Retinal pigment epithelial cell (primary cell): ENCODE measurements around the gene PTGER3.
A peak's percentile ranks its signal among the peaks of the same experiment; 100 is the strongest.

Experiments used
- DNase-seq: peaks from one replicate; pipeline ENCODE4 v3.0.0-alpha.2; 2010; ENCODE audit warnings: low read depth
- H3K4me3 ChIP-seq: 2 replicates; pipeline ENCODE4 v1.5.1; 2011; ENCODE audit warnings: mild to moderate bottlenecking, low read length, control low read depth, moderate library complexity
- TF ChIP-seq, protein P1 (sequence below): conservative IDR thresholded peaks from 2 replicates; pipeline ENCODE4 v1.5.1; 2011; ENCODE audit warnings: low read depth, low read length, control low read depth, inconsistent platforms

Gene PTGER3

DNA sequence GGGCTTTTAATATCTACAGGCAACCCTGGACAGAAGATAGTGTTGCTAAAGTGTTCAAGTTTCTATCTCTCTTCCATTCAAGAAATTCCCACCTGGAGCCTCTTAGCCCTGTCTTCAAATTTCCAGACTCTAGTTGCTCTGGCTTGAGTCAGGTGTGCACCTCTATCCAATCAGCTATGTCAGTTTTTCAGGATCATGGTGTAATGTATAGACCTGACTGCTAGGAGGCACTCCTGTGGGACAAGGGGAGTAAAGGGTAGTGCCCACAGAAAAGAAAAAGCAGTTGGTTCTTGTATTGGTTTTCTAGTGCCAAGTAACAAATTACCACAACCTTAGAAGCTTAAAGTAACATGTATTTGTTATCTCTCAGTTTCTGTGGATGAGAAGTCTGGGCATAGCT lies 39.4 kb upstream of the PTGER3 start:
- TF ChIP-seq, protein P1, sequence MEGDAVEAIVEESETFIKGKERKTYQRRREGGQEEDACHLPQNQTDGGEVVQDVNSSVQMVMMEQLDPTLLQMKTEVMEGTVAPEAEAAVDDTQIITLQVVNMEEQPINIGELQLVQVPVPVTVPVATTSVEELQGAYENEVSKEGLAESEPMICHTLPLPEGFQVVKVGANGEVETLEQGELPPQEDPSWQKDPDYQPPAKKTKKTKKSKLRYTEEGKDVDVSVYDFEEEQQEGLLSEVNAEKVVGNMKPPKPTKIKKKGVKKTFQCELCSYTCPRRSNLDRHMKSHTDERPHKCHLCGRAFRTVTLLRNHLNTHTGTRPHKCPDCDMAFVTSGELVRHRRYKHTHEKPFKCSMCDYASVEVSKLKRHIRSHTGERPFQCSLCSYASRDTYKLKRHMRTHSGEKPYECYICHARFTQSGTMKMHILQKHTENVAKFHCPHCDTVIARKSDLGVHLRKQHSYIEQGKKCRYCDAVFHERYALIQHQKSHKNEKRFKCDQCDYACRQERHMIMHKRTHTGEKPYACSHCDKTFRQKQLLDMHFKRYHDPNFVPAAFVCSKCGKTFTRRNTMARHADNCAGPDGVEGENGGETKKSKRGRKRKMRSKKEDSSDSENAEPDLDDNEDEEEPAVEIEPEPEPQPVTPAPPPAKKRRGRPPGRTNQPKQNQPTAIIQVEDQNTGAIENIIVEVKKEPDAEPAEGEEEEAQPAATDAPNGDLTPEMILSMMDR = peak; percentile 21
- no peak overlapping the region for H3K4me3 ChIP-seq
- DNase-seq = no peak

DNA sequence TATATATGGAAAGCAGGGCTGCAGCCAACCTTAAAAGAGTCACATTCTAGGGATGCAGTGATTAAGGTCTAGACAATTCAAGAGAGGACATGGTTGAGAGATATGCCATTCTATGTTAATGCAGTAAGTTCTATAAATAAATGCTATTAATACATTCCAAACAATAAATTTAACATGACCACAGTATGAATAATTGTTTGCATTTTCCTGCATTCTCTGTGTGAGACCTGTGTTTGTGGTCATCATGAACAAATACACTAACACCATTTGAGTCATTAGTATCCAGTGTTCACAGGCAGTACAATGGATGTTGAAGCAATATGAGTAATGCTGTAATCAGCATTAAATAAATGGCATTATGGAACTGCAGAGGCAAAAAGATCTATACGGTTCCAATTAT lies 38.7 kb upstream of the PTGER3 start:
- no peak for DNase-seq
- TF ChIP-seq, protein P1 = no peak
- no peak overlapping the region for H3K4me3 ChIP-seq

DNA sequence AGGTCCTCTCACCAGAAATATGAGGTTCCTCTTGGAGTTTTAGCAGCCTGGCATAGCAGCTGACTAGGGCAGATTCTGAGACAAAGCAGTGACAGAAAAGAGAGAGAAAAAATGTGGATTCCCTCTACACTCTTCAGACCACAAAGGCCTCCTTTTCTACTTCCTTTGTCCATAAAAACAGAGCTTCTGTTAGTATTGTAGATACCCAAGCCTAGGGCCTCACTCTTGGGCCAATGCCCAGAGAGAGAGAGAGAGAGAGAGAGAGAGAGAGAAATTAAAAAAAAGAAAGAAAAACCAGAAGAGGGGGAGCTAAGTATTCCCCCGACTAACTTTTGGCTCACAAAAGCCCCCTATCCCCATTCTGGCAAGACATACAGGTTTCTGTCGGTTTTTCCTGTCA lies 35.7 kb upstream of the PTGER3 start:
- no peak overlapping the region for H3K4me3 ChIP-seq
- TF ChIP-seq, protein P1 = no peak
- no peak for DNase-seq

DNA sequence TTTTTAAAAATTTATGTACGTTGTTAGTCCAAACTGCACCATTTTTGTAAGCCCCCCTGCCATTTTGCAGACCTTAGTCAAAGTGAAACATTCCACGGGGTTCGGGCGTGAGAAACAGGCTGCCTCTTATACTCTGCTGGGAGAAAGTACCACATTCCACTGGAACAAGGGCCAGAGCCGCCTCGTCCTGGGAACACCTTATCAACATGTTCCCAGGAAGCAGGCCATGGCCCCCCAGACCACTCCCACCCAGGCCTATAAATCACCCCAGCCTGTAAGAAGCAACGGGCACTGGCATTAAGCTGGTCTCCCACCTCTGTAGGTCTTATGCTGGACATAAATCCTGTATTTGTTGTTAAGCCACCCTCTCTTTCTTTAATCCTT lies 34.1 kb upstream of the PTGER3 start:
- no peak for DNase-seq
- TF ChIP-seq, protein P1 = no peak
- peak overlapping the region; percentile 99 for H3K4me3 ChIP-seq

DNA sequence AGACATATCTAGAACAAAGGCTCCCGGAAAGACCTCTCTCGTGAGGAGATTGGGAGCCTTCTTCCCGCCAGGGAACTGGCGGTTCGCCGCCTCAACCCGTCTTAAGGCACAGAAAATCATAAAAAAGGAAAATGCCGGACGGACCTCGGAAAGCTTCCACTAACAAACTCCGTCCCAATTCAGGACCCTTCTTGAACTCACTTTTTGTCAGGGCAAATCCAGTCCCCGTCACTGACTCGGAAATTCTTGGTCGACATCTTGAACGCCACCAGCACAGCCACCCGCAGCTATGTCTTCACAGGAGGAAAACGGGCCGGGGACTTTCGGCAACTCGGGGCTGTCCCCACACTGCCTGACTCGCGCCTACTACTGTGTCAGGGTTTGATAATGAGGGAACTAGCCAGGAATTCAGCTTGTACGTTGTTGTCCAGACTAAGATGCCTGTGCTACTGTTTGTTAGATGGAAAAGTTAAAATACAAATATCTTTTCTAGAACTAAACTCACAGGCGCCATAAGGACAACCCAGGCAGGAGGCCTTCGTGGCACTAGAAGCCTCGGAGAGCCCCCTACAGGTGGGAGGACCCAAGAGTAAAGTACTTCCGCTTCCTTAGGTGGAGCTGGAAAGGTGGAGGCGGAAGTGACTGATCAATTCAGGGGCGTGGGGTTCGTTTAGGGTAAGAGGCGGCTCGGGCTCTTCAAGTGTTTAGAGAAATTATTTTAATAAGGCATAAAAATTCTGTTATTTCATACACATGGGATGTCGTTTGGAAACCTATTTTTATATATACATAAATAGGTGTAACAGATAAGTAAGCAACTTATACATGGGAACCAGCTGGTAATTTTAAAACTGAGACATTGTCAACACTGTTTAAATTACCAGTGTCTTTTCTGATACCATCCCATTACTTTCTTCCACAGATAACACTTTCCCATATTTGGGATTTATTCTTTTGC lies 33.4 kb upstream of the PTGER3 start, which contains the start of gene ZRANB2:
Gene ZRANB2 (minus strand): TSS at position 297 of the 958 bp plus-strand sequence. CDS start 40 bp downstream, at position 257.
- DNase-seq = peak; percentile 87
- TF ChIP-seq, protein P1 = peak; percentile 81
- H3K4me3 ChIP-seq = peak within 1 kb of the TSS; percentile 99

DNA sequence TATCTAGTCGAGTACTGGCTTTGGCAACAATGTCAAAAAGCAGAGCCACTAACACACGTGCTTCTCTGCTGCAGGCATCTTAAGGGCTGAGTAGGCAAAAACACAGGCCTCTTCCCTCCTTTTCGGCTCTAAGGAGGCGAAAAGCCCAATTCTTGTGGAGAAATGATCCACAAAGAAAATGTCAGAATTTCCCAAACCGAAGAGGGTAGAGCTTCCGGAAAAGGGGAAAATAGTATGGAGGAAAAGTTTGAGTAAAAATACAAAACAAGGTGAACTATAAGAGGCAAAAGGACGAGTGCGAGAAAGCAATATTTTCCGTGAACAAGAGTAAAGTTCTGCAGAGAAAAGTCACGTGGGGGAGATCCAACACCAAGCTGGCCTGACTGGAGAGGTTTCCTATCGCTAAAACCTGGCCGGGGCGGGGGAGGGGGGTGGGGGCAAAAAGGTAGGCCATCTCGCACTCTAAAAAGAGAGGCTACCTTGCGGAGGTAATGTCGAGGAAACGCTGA lies 32.7 kb upstream of the PTGER3 start:
- no peak for DNase-seq
- TF ChIP-seq, protein P1 = no peak
- peak overlapping the region; percentile 99 for H3K4me3 ChIP-seq
